Fibroblast of villous mesenchyme (primary cell): Measurements from ENCODE around the gene COBL. TPM values are rescaled to one million over a fixed set of nuclear protein-coding genes. Genes with fewer than 3 reads are reported as not detected.

ENCODE experiments used
- DNase-seq: peaks from one replicate; pipeline ENCODE4 v3.0.0-alpha.2; 2010; ENCODE audit warnings: low read depth
- H3K4me3 ChIP-seq: 2 replicates; pipeline ENCODE4 v1.5.1; 2011; ENCODE audit warnings: low read depth, mild to moderate bottlenecking, low read length
- CTCF ChIP-seq: IDR thresholded peaks from 2 replicates; pipeline ENCODE4 v1.5.1; 2012; ENCODE audit warnings: low read depth, mild to moderate bottlenecking, low read length; ENCODE audit not compliant: insufficient read depth
- total RNA-seq: library from RNA; depleted of rRNA; stranded (reverse); fragments of >200 nt; gene quantifications from 2 replicates; pipeline ENCODE4 v1.2.3, GENCODE V29; 2012

The COBL gene
- total RNA-seq, 1 donor, result not detected

- H3K4me3 ChIP-seq, result no peak overlapping the region
- TF ChIP-seq CTCF, result no peak
- no peak for DNase-seq
These were observed 240.7 kb downstream of the COBL start for GRCh38 chr7:51075681-51076580.

GRCh38 chr7:51073171-51073570, 243.4 kb downstream of the COBL start:
- no peak for TF ChIP-seq CTCF
- no peak for DNase-seq
- H3K4me3 ChIP-seq, result no peak overlapping the region

- no peak overlapping the region for H3K4me3 ChIP-seq
- no peak for TF ChIP-seq CTCF
- DNase-seq, result no peak
These were observed 244.3 kb downstream of the COBL start for GRCh38 chr7:51072281-51072680.

GRCh38 chr7:51071427-51071826, 245.2 kb downstream of the COBL start:
- H3K4me3 ChIP-seq, result no peak overlapping the region
- DNase-seq, result no peak
- no peak for TF ChIP-seq CTCF

- DNase-seq, result peak; percentile 11
- H3K4me3 ChIP-seq, result no peak overlapping the region
- TF ChIP-seq CTCF, result no peak
These were observed 246.5 kb downstream of the COBL start for GRCh38 chr7:51070151-51070550.

GRCh38 chr7:51069411-51070083, 247.1 kb downstream of the COBL start:
- no peak for DNase-seq
- no peak for TF ChIP-seq CTCF
- H3K4me3 ChIP-seq, result no peak overlapping the region
